Endodermal cell (in vitro differentiated cells): ENCODE results near the gene INCENP. TPM values are rescaled to one million over a fixed set of nuclear protein-coding genes. Genes with fewer than 3 reads are reported as not detected.

ENCODE experiments used
- DNase-seq: peaks from one replicate; pipeline ENCODE4 v3.0.0-alpha.2; 2017
- H3K27ac ChIP-seq: 2 replicates; pipeline ENCODE4 v1.5.1; 2013; ENCODE audit warnings: mild to moderate bottlenecking, low read depth, low read length, moderate library complexity
- H3K27me3 ChIP-seq: 2 replicates; pipeline ENCODE4 v1.6.1; 2013; ENCODE audit warnings: mild to moderate bottlenecking, low read length, moderate library complexity; ENCODE audit not compliant: insufficient read depth, control insufficient read depth, poor library complexity, severe bottlenecking
- H3K36me3 ChIP-seq: 2 replicates; pipeline ENCODE4 v1.7.0; 2013; ENCODE audit warnings: mild to moderate bottlenecking, low read length, moderate library complexity; ENCODE audit not compliant: control insufficient read depth, insufficient read depth
- H3K4me1 ChIP-seq: one replicate; pipeline ENCODE4 v1.7.0; 2013; ENCODE audit warnings: low read length; ENCODE audit not compliant: control insufficient read depth, insufficient read depth
- H3K4me3 ChIP-seq: 2 replicates; pipeline ENCODE4 v1.5.1; 2013; ENCODE audit warnings: mild to moderate bottlenecking, low read length, moderate library complexity
- H3K9ac ChIP-seq: 2 replicates; pipeline ENCODE4 v1.6.1; 2013; ENCODE audit warnings: mild to moderate bottlenecking, low read length, moderate library complexity; ENCODE audit not compliant: poor library complexity, severe bottlenecking; ENCODE audit errors: extremely low read depth
- H3K9me3 ChIP-seq: 2 replicates; pipeline ENCODE4 v1.6.1; 2013; ENCODE audit warnings: mild to moderate bottlenecking, low read length, moderate library complexity; ENCODE audit not compliant: control insufficient read depth
- H3K27ac Mint-ChIP-seq: 2 replicates; pipeline ENCODE4 v1.8.0; 2020; ENCODE audit warnings: mixed read lengths
- H3K27me3 Mint-ChIP-seq: 2 replicates; pipeline ENCODE4 v1.8.0; 2021; ENCODE audit warnings: mild to moderate bottlenecking, mixed read lengths; ENCODE audit not compliant: insufficient read depth
- H3K36me3 Mint-ChIP-seq: 2 replicates; pipeline ENCODE4 v1.8.0; 2020; ENCODE audit warnings: low read depth, mixed read lengths
- H3K4me1 Mint-ChIP-seq: 2 replicates; pipeline ENCODE4 v1.8.0; 2020; ENCODE audit warnings: mixed read lengths
- H3K4me3 Mint-ChIP-seq: 2 replicates; pipeline ENCODE4 v1.8.0; 2020; ENCODE audit warnings: mild to moderate bottlenecking, moderate library complexity, mixed read lengths
- H3K9me3 Mint-ChIP-seq: 2 replicates; pipeline ENCODE4 v1.8.0; 2020; ENCODE audit warnings: mild to moderate bottlenecking, mixed read lengths
- CTCF ChIP-seq: fragments of 200-600 bp; sonication (generic); conservative IDR thresholded peaks from 2 replicates; pipeline ENCODE4 v1.5.0; 2021; ENCODE audit warnings: antibody characterized with exemption, mild to moderate bottlenecking
- WGBS, 2 experiments: methylation state at CpG; one replicate each; pipeline versions ENCODE4 v1.1.5 to v1.1.7; 2013; ENCODE audit warnings: missing lambda C conversion rate in 2 of 2, mixed read lengths in 1 of 2; ENCODE audit not compliant: insufficient coverage in 1 of 2, insufficient read length in 1 of 2; 5-methylcytosine and 5-hydroxymethylcytosine counted together
- total RNA-seq, 2 donors: library from RNA; stranded (reverse); fragmentation: NEBNext Ultra II Directional in 1 of 2; extraction: Animal tissue kit (Norgen Biotek cat#: 25700) in 1 of 2; gene quantifications; 2 replicates in 1 of 2; 3 replicates in 1 of 2; pipeline ENCODE4 v1.2.1, GENCODE V29; 2021

The INCENP gene
- total RNA-seq, 2 donors from 2014 or later: 58.1 to 115 TPM

GRCh38 chr11:62151737-62152102 is 27.9 kb downstream of the INCENP start:
- H3K4me3 Mint-ChIP-seq: no peak overlapping the region
- Histone ChIP-seq H3K9ac (no peak overlapping the region), H3K4me3 (no peak overlapping the region), H3K36me3 (peaks cover 38% of the 10 kb centered on the region), H3K27ac (no peak overlapping the region), H3K27me3 (no peaks in the 10 kb centered on the region), H3K4me1 (no peaks in the 10 kb centered on the region), H3K9me3 (no peaks in the 10 kb centered on the region)
- peak; percentile 19 for DNase-seq
- TF ChIP-seq CTCF: no peak
- no peaks in the 10 kb centered on the region for H3K4me1 Mint-ChIP-seq
- peaks cover 56% of the 10 kb centered on the region for H3K36me3 Mint-ChIP-seq
- 95 to 100% methylated on average over 4 to 9 of the region's 9 CpGs for WGBS, 2 experiments
- no peaks in the 10 kb centered on the region for H3K27me3 Mint-ChIP-seq
- H3K9me3 Mint-ChIP-seq: no peaks in the 10 kb centered on the region
- H3K27ac Mint-ChIP-seq: no peak overlapping the region

- no peak for TF ChIP-seq CTCF
- H3K36me3 Mint-ChIP-seq: peaks cover 49% of the 10 kb centered on the region
- H3K27ac Mint-ChIP-seq: no peak overlapping the region
- DNase-seq: peak; percentile 17
- Histone ChIP-seq H3K4me3 (no peak overlapping the region), H3K27me3 (no peaks in the 10 kb centered on the region), H3K27ac (no peak overlapping the region), H3K9me3 (no peaks in the 10 kb centered on the region), H3K9ac (no peak overlapping the region), H3K4me1 (no peaks in the 10 kb centered on the region), H3K36me3 (peaks cover 38% of the 10 kb centered on the region)
- no peaks in the 10 kb centered on the region for H3K4me1 Mint-ChIP-seq
- H3K4me3 Mint-ChIP-seq: no peak overlapping the region
- WGBS, 2 experiments: 95 to 98% methylated on average over 11 to 13 of the region's 14 CpGs
- no peaks in the 10 kb centered on the region for H3K27me3 Mint-ChIP-seq
- H3K9me3 Mint-ChIP-seq: no peaks in the 10 kb centered on the region
Observed at GRCh38 chr11:62152245-62153086, 28.7 kb downstream of the INCENP start.

- peaks cover 44% of the 10 kb centered on the region for H3K36me3 Mint-ChIP-seq
- Histone ChIP-seq H3K27me3 (no peaks in the 10 kb centered on the region), H3K4me1 (no peaks in the 10 kb centered on the region), H3K9ac (no peak overlapping the region), H3K36me3 (peaks cover 38% of the 10 kb centered on the region), H3K27ac (no peak overlapping the region), H3K4me3 (no peak overlapping the region), H3K9me3 (no peaks in the 10 kb centered on the region)
- DNase-seq: no peak
- no peaks in the 10 kb centered on the region for H3K9me3 Mint-ChIP-seq
- 91 to 100% methylated on average over 1 to 2 of the region's 2 CpGs for WGBS, 2 experiments
- no peaks in the 10 kb centered on the region for H3K27me3 Mint-ChIP-seq
- H3K4me1 Mint-ChIP-seq: no peaks in the 10 kb centered on the region
- no peak overlapping the region for H3K27ac Mint-ChIP-seq
- no peak overlapping the region for H3K4me3 Mint-ChIP-seq
- no peak for TF ChIP-seq CTCF
Observed at GRCh38 chr11:62153087-62153395, 29.2 kb downstream of the INCENP start.
